ENCODE data around the gene SLC26A9. TPM values are rescaled to one million over a fixed set of nuclear protein-coding genes. Genes with fewer than 3 reads are reported as not detected.

SLC26A9 gene
- total and polyA plus RNA-seq, 9 of the 15 experiments (the other 6 are each of a cell fraction or from before 2014, with no cell fraction given): 0.03 TPM; not detected in 8

DNA sequence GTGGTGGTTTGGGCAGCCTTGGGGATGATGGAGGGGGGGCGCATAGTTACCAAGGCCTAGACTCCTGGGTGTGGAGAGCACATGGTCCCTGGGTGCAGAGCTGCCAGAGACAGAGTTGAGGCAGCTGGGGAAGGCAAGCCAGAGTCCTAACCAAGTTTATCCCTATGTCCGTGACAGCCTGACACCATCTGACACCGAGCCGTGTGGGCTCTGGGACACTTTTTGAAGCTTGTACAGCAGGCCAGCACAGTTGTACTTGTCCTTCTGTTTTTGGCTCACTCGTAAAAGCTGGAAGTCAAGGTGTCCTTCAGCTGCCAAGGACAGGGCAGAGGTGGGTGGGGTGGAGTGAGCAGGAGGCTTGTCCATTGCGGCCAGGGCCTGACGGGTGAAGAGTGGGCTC is 28.5 kb downstream of the SLC26A9 start:
- no peaks in the 10 kb centered on the region for H3K79me2 ChIP-seq (ENCODE audit: control insufficient read depth, insufficient read depth, low read length)
- H3K36me3 ChIP-seq (ENCODE audit: control insufficient read depth, insufficient read depth, low read length): no peaks in the 10 kb centered on the region
- in situ Hi-C loops (cut with MboI) (no loop called here), intact Hi-C loops (cut with micrococcal nuclease) (no loop called here)
- under 1% methylated on average over 7 of the region's 7 CpGs for WGBS (ENCODE audit: insufficient coverage, low coverage, missing lambda C conversion rate)
- FAIRE-seq (no peak), DNase-seq (ENCODE audit: extremely low read depth in 1 of 4, low spot score in 3 of 4) (no peak), ATAC-seq (no peak)
- H3K9me1 ChIP-seq (ENCODE audit: control insufficient read depth, insufficient read depth, low read length): no peaks in the 10 kb centered on the region
- CTCF ChIA-PET (ENCODE audit: low intra/inter-chr PET ratio): no interaction called here
- no peak overlapping the region for H3K27ac ChIP-seq (ENCODE audit: extremely low read depth, low read depth, low read length)
- POLR2A ChIA-PET: no interaction called here
- H3K4me1 ChIP-seq (replicated peaks in 1 of 2; ENCODE audit: control insufficient read depth in 2 of 2, insufficient read depth in 2 of 2, low read length in 2 of 2): no peaks in the 10 kb centered on the region
- no peaks in the 10 kb centered on the region for H3K9me3 ChIP-seq (replicated peaks; ENCODE audit: control insufficient read depth, insufficient read depth, low read depth, low read length)
- no peak overlapping the region for H3K9ac ChIP-seq (ENCODE audit: insufficient read depth in 1 of 2, low read depth in 2 of 2, low read length in 2 of 2)
- no peak for TF ChIP-seq PHB (CRISPR knock-in tag; IDR thresholded peaks at IDR 0.05)
- TF ChIP-seq ZNF212 (CRISPR knock-in tag; IDR thresholded peaks at IDR 0.05): no peak
- TF ChIP-seq SUPT5H (IDR thresholded peaks at IDR 0.05): no peak
- TF ChIP-seq, protein P1, sequence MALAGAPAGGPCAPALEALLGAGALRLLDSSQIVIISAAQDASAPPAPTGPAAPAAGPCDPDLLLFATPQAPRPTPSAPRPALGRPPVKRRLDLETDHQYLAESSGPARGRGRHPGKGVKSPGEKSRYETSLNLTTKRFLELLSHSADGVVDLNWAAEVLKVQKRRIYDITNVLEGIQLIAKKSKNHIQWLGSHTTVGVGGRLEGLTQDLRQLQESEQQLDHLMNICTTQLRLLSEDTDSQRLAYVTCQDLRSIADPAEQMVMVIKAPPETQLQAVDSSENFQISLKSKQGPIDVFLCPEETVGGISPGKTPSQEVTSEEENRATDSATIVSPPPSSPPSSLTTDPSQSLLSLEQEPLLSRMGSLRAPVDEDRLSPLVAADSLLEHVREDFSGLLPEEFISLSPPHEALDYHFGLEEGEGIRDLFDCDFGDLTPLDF (CRISPR knock-in tag; IDR thresholded peaks at IDR 0.05): no peak
- no peak for TF ChIP-seq ETV5 (CRISPR knock-in tag; IDR thresholded peaks at IDR 0.05; ENCODE audit: low read depth)
- TF ChIP-seq, protein P2, sequence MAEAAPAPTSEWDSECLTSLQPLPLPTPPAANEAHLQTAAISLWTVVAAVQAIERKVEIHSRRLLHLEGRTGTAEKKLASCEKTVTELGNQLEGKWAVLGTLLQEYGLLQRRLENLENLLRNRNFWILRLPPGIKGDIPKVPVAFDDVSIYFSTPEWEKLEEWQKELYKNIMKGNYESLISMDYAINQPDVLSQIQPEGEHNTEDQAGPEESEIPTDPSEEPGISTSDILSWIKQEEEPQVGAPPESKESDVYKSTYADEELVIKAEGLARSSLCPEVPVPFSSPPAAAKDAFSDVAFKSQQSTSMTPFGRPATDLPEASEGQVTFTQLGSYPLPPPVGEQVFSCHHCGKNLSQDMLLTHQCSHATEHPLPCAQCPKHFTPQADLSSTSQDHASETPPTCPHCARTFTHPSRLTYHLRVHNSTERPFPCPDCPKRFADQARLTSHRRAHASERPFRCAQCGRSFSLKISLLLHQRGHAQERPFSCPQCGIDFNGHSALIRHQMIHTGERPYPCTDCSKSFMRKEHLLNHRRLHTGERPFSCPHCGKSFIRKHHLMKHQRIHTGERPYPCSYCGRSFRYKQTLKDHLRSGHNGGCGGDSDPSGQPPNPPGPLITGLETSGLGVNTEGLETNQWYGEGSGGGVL (CRISPR knock-in tag; IDR thresholded peaks at IDR 0.05): no peak
- no peak for TF ChIP-seq MXI1 (IDR thresholded peaks at IDR 0.05; ENCODE audit: low read depth, low read length)
- TF ChIP-seq BCL6 (CRISPR knock-in tag; IDR thresholded peaks at IDR 0.05): no peak
- TF ChIP-seq, protein P3, sequence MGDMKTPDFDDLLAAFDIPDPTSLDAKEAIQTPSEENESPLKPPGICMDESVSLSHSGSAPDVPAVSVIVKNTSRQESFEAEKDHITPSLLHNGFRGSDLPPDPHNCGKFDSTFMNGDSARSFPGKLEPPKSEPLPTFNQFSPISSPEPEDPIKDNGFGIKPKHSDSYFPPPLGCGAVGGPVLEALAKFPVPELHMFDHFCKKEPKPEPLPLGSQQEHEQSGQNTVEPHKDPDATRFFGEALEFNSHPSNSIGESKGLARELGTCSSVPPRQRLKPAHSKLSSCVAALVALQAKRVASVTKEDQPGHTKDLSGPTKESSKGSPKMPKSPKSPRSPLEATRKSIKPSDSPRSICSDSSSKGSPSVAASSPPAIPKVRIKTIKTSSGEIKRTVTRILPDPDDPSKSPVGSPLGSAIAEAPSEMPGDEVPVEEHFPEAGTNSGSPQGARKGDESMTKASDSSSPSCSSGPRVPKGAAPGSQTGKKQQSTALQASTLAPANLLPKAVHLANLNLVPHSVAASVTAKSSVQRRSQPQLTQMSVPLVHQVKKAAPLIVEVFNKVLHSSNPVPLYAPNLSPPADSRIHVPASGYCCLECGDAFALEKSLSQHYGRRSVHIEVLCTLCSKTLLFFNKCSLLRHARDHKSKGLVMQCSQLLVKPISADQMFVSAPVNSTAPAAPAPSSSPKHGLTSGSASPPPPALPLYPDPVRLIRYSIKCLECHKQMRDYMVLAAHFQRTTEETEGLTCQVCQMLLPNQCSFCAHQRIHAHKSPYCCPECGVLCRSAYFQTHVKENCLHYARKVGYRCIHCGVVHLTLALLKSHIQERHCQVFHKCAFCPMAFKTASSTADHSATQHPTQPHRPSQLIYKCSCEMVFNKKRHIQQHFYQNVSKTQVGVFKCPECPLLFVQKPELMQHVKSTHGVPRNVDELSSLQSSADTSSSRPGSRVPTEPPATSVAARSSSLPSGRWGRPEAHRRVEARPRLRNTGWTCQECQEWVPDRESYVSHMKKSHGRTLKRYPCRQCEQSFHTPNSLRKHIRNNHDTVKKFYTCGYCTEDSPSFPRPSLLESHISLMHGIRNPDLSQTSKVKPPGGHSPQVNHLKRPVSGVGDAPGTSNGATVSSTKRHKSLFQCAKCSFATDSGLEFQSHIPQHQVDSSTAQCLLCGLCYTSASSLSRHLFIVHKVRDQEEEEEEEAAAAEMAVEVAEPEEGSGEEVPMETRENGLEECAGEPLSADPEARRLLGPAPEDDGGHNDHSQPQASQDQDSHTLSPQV (IDR thresholded peaks at IDR 0.05): no peak
- no peak for TF ChIP-seq ARID1B (IDR thresholded peaks at IDR 0.05)
- TF ChIP-seq, protein P4, sequence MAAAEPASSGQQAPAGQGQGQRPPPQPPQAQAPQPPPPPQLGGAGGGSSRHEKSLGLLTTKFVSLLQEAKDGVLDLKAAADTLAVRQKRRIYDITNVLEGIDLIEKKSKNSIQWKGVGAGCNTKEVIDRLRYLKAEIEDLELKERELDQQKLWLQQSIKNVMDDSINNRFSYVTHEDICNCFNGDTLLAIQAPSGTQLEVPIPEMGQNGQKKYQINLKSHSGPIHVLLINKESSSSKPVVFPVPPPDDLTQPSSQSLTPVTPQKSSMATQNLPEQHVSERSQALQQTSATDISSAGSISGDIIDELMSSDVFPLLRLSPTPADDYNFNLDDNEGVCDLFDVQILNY (CRISPR knock-in tag; IDR thresholded peaks at IDR 0.05): no peak
- TF ChIP-seq ZNF165 (CRISPR knock-in tag; IDR thresholded peaks at IDR 0.05; ENCODE audit: borderline replicate concordance): no peak
- TF ChIP-seq ZNF354B (CRISPR knock-in tag; IDR thresholded peaks at IDR 0.05): no peak
- TF ChIP-seq ZNF134 (CRISPR knock-in tag; conservative IDR thresholded peaks at IDR 0.05): no peak
- TF ChIP-seq ZNF311 (CRISPR knock-in tag; IDR thresholded peaks at IDR 0.05): no peak
- no peak for TF ChIP-seq ZNF431 (CRISPR knock-in tag; IDR thresholded peaks at IDR 0.05)
- no peak for TF ChIP-seq RBFOX2 (IDR thresholded peaks at IDR 0.05; ENCODE audit: low read depth, low read length)
- TF ChIP-seq POLR3A (IDR thresholded peaks at IDR 0.05; ENCODE audit: borderline replicate concordance, extremely low read depth, insufficient read depth, insufficient read length): no peak
- no TSS peak for BruUV-seq (replicated peaks)
- H3K4me3 ChIP-seq: no peak overlapping the region
- peaks cover 16 to 41% of the 10 kb centered on the region in 2 experiments for H3K27me3 ChIP-seq (ENCODE audit: control insufficient read depth in 2 of 2, insufficient read depth in 2 of 2, low read length in 2 of 2)
- no peak overlapping the region for H3K4me2 ChIP-seq (ENCODE audit: insufficient read depth, low read length)
- H2AFZ ChIP-seq (ENCODE audit: low read depth, low read length): no peak overlapping the region
- H4K20me1 ChIP-seq (replicated peaks; ENCODE audit: control insufficient read depth, insufficient read depth, low read length): peaks cover 3% of the 10 kb centered on the region
